ENCODE results near the gene PALM.

DNA sequence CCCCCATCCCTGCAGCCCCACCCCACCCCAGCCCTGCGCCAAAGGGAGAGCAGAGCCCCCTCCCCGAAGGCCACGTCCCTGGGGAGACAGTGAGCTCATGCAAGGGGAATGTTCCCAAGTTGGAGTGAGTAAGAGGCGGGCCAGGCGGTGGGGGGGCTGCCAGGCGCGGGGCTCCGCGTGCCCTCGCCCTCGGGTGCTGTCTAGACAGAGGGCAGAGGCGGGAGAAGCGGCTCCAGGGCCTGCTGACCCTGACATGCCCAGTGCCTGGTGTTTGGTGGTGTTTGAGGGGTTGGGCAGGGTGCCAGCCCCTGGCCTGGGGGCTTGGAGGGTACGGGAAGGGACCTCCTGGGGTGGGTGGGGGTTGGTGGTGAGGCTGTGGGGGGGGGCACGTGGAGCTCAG is 31.5 kb upstream of the PALM start:
- TF ChIP-seq, protein P1, sequence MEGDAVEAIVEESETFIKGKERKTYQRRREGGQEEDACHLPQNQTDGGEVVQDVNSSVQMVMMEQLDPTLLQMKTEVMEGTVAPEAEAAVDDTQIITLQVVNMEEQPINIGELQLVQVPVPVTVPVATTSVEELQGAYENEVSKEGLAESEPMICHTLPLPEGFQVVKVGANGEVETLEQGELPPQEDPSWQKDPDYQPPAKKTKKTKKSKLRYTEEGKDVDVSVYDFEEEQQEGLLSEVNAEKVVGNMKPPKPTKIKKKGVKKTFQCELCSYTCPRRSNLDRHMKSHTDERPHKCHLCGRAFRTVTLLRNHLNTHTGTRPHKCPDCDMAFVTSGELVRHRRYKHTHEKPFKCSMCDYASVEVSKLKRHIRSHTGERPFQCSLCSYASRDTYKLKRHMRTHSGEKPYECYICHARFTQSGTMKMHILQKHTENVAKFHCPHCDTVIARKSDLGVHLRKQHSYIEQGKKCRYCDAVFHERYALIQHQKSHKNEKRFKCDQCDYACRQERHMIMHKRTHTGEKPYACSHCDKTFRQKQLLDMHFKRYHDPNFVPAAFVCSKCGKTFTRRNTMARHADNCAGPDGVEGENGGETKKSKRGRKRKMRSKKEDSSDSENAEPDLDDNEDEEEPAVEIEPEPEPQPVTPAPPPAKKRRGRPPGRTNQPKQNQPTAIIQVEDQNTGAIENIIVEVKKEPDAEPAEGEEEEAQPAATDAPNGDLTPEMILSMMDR (conservative IDR thresholded peaks at IDR 0.05 in 1 of 2, IDR thresholded peaks at IDR 0.05 in 1 of 2; ENCODE audit: extremely low read depth in 1 of 2, insufficient read depth in 1 of 2, low read depth in 1 of 2, low read length in 2 of 2), result no peak
- TF ChIP-seq EZH2 (IDR thresholded peaks at IDR 0.05; ENCODE audit: borderline replicate concordance, low read length), result no peak
